HG03460 (cell line): ENCODE measurements around the gene IRF7.
A peak's percentile ranks its signal among the peaks of the same experiment; 100 is the strongest.
"Not testable (repeated sequence)": the region's sequence is repeated elsewhere in the genome, so short reads cannot be mapped to it uniquely, and the experiment has no call there.

ENCODE experiments used
- ATAC-seq: cut with Tn5 transposase; IDR thresholded peaks from one replicate; pipeline ENCODE4 v1.9.1; 2021; ENCODE audit not compliant: unreplicated experiment

IRF7 gene

GRCh38 chr11:584287-584686 is 31.5 kb downstream of the IRF7 start:
- ATAC-seq: no peak

- ATAC-seq: no peak
Measured at GRCh38 chr11:581752-582151, 34.0 kb downstream of the IRF7 start.

GRCh38 chr11:581342-581741 is 34.4 kb downstream of the IRF7 start:
- no peak for ATAC-seq

- ATAC-seq: no peak
Measured at GRCh38 chr11:579830-580601, 35.7 kb downstream of the IRF7 start.

GRCh38 chr11:578276-579035 is 37.3 kb downstream of the IRF7 start:
- ATAC-seq: no peak

GRCh38 chr11:577611-577894 is 38.2 kb downstream of the IRF7 start:
- no peak for ATAC-seq

- ATAC-seq: no peak
Measured at GRCh38 chr11:576811-577610, 38.7 kb downstream of the IRF7 start.

- ATAC-seq: peak; percentile 84
Measured at GRCh38 chr11:575996-576768, 39.6 kb downstream of the IRF7 start, which contains the start of gene PHRF1. PHRF1 (plus strand) TSS chr11:576470; CDS start chr11:581513, 5,043 bp downstream.

GRCh38 chr11:575313-575995 is 40.3 kb downstream of the IRF7 start:
- ATAC-seq: peak; percentile 22

- peak; percentile 7 for ATAC-seq
Measured at GRCh38 chr11:574632-575312, 41.0 kb downstream of the IRF7 start.

- ATAC-seq: not testable (repeated sequence)
Measured at GRCh38 chr11:574031-574570, 41.6 kb downstream of the IRF7 start.

- ATAC-seq: no peak
Measured at GRCh38 chr11:573146-573759, 42.5 kb downstream of the IRF7 start.

GRCh38 chr11:571802-572185 is 44.0 kb downstream of the IRF7 start:
- ATAC-seq: no peak

GRCh38 chr11:569158-569885 is 46.4 kb downstream of the IRF7 start:
- no peak for ATAC-seq

GRCh38 chr11:568306-569157 is 47.2 kb downstream of the IRF7 start:
- peak; percentile 90 for ATAC-seq

- peak; percentile 2 for ATAC-seq
Measured at GRCh38 chr11:567629-568292, 48.0 kb downstream of the IRF7 start.
